ENCODE data around the gene RILPL1.
"Not testable (repeated sequence)": the region's sequence is repeated elsewhere in the genome, so short reads cannot be mapped to it uniquely, and the experiment has no call there.

The RILPL1 gene, protein sequence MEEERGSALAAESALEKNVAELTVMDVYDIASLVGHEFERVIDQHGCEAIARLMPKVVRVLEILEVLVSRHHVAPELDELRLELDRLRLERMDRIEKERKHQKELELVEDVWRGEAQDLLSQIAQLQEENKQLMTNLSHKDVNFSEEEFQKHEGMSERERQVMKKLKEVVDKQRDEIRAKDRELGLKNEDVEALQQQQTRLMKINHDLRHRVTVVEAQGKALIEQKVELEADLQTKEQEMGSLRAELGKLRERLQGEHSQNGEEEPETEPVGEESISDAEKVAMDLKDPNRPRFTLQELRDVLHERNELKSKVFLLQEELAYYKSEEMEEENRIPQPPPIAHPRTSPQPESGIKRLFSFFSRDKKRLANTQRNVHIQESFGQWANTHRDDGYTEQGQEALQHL

DNA sequence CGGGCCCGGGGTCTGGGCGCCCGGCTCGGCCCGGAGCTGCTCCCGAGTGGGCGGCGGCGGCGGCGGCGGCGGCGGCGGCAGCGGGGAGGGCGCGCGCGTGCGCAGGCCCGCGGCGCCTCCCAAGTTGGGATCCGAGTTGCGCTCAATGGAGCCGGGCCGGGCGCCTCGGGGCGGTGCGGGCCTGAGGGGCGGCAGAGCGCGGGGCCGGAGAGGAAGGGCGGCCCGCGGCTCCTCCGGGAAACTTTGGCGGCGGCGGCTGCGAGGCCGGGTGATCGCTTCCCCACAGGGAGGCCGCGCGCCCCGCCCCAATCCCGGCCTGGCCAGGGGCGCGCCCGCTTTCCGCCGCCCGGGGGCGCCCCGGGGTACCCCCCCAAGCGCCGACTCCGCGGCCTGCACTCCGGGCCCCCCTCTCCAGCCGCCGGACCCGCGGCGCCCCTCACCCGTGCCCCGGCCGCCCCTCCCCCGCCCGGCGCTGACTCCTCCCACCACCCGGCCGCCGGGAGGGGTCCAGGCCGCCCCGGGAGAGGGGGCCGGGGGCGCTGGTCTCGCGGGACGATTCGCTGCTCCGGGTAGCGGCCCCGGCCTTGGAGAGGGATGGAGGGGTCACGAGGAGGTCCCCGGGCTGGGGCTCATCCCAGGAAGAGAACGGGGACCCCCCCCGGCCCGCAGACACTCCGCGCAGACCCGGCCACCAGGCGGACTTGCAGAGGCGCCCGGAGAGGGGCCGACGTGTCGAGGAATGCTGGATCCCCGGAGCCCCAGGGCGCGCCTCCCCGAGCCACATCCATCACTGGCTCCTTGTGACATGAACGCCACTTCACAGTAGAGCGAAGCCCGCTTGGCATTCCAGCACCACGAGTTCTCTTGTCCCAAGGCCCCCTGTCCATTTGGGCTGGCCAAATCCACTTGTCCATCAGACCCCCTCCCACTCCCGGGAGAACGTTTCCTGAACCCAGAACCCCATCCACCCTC is at the start of gene RILPL1:
Gene RILPL1 (minus strand): TSS at position 48 of the 972 bp plus-strand sequence. CDS start 237 bp downstream, outside the sequence.
- peak in 1 of 2 donors; percentile 24 for DNase-seq (ENCODE audit: low read depth in 2 of 2)

DNA sequence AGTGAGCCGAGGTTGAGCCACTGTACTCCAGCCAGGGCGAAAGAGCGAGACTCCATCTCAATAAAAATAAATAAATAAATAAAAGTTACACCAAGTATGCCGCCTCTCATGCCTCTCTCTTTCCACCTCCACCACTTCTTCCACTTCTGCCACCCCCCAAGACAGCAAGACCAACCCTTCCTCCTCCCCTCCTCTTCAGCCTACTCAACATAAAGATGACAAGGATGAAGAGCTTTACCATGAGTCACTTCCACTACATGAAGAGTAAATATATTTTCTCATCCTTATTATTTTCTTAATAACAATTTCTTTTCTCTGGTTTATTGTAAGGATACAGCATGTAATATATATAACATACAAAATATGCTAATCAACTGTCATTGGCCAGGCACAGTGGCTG is 47.3 kb upstream of the RILPL1 start:
- DNase-seq (ENCODE audit: low read depth in 2 of 2) = no peak

DNA sequence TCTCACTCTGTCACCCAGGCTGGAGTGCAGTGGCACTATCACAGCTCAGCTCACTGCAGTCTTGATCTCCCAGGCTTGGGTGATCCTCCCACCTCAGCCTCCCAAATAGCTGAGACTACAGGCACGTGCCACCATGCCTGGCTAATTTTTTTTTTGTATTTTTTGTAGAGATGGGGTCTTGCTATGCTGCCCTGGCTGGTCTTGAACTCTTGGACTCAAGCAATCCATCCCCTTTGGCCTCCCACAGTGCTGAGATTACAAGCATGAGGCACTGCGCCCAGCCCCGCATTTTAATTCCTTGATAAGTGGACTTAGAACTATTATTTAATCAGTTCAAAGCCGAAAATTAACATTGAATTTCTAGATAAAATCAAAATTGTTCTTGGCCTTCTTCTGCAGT is 45.3 kb upstream of the RILPL1 start:
- not testable (repeated sequence) for DNase-seq (ENCODE audit: low read depth in 2 of 2)

DNA sequence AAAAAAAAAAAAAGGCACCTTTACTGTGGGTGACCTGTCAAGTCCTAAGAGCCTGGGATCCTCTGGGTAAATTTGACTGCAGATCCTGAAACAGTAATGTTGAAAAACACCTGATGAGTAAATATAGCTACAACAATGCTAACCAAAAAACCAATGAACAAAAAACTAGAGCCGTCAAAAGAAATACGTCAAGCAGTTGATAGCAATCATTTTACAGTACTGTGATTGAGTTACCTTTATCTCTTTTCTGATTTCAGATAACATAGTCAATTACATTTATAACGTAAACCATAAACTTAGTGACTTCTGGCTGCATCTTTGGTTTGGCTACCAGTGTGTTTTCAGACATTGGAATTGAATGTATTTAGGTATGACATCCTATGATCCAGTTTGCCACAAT is 44.7 kb upstream of the RILPL1 start:
- DNase-seq (ENCODE audit: low read depth in 2 of 2) = no peak

DNA sequence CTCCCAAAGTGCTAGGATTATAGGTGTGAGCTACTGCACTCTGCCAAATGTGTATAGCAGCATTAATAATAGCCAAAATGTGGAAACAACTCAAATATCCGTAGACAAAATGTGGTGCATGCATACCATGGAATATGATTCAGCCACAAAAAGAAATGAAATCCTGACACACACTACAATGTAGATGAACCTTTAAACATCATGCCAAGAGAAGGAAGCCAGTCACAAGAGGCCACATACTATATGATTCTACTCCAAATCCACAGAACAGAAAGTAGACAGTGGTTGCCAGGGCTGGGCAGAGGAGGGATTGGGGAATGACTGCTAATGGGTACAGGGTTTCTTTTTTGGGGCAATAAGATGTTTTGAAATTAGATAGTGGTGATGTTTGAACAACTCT is 43.1 kb upstream of the RILPL1 start:
- DNase-seq (ENCODE audit: low read depth in 2 of 2) = no peak

DNA sequence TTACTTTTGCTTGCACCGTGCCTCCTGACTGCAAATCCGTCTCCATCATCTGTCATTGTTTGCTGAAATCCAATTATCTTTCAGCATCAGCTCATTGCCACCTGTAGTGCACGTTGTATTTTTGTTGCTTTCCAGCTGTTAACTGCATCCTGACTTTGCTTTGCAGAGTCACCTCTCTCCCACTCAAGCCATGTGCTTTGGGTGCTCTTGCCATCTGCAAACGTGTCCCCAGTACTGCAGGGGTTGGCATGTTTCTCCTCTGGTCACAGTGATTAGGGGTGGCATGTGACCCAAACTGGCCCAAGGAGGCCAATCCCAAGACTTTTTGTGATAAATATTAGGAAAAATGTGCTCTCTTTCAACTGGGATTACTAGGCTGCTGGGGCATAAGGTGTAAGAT is 40.4 kb upstream of the RILPL1 start:
- no peak for DNase-seq (ENCODE audit: low read depth in 2 of 2)

DNA sequence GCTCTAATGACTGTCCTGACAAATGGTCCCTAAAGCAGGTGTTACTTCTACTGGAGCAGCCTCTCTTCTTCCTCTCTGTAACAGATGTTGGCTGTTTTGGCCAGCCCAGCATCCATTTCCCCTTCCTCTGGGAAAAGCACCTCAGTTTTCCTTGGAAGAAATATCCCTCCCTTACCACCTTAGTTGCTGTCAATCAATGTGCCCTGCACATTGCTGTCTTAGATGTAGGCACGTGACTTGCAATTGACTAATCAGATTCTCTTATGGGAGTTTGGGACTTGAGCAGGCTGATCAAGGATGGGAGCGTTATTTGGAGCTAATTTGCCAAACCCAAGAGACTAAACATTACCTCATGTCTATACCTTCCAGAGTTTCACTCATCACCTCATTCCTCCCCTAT is 38.9 kb upstream of the RILPL1 start:
- DNase-seq (ENCODE audit: low read depth in 2 of 2) = no peak

DNA sequence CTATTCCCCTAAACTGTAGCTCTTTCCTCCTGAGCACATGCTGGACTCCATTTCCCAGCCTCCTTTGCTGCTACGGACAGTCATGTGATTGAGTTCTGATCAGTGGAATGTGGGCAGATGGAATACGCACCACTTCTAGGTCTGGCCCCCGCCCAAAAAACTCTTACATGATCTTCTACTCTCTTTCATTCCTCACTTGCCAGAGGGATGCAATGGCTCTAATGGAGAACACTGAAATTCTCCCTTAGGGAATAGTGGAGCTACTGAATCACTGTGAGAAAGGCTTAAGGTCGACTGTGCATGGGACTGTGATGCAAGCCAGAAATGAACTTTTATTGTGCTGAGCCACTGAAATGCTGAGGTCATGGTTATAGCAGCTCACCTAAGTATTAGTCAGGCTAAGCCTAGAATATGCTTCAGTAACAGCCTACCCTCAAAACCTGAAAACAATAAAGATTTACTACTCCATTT is 37.9 kb upstream of the RILPL1 start:
- no peak for DNase-seq (ENCODE audit: low read depth in 2 of 2)

DNA sequence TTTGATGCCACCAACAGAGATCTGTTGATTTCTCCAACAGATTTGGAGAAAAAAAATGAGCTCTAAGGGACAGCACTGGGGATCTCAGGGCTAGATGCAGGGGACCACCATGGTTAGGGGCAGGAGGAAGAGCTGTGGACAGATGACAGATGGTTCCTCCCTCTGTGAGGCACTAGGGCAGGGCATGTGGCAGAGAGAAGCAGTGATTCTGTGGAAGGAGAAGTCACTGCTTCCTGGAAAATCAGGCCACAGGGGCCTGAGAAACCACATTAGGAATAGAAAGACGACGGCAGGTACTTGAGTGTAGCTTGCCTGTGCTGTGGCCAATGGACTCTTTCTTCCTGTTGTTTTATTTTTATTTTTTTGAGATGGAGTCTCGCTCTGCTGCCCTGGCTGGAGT is 25.9 kb upstream of the RILPL1 start:
- DNase-seq (ENCODE audit: low read depth in 2 of 2) = no peak

DNA sequence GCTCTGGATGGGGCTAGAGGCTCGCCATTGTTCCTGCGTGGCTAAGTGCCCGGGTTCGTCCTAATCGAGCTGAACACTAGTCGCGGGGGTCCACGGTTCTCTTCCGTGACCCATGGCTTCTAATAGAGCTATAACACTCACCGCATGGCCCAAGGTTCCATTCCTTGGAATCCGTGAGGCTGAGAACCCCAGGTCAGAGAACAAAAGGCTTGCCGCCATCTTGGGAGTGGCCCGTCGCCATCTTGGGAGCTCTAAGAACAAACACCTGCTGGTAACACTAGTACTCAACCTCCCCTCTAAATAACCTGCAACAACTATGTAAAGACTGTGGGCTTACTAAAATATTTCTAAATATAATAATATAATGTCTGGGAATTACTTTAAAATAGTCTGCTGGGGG is 25.0 kb upstream of the RILPL1 start:
- not testable (repeated sequence) for DNase-seq (ENCODE audit: low read depth in 2 of 2)

DNA sequence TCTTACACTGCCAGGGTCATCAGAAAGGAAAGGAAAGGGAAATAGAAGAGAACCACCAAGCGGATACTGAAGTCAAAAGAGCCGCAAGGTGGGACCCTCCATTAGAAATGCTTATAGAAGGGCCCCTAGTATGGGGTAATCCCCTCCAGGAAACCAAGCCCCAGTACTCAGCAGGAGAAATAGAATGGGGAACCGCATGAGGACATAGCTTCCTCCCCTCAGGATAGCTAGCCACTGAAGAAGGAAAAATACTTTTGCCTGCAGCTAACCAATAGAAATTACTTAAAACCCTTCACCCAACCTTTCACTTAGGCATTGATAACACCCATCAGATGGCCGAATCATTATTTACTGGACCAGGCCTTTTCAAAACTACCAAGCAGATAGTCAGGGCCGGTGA is 21.3 kb upstream of the RILPL1 start:
- not testable (repeated sequence) for DNase-seq (ENCODE audit: low read depth in 2 of 2)

DNA sequence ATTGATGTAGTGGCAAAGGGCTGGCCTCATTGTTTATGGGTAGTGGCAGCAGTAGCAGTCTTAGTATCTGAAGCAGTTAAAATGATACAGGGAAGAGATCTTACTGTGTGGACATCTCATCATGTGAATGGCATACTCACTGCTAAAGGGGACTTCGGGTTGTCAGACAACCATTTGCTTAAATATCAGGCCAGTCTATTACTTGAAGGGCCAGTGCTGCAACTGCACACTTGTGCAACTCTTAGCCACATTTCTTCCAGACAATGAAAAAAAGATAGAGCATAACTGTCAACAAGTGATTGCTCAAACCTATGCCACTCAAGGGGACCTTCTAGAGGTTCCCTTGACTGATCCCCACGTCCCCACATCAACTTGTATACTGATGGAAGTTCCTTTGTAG is 20.6 kb upstream of the RILPL1 start:
- DNase-seq (ENCODE audit: low read depth in 2 of 2) = not testable (repeated sequence)

DNA sequence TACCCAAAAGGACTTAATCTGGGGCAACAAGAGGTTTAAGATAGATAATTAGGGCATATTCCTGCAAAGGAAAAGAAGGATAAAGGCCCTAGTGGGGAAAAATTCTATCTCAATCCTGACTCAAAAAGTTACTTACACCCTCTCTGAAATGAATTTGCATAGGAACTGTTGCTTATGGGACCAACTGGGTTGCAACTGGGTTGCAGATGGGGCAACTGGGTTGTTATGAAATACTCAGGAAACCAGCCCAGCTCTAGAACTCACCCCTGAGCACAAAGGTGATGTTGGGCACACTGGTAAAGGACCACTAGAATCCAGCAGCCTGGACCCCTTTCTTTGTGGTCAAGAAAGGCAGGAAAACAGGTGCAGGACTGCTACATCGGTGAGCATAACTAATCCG is 17.2 kb upstream of the RILPL1 start:
- no peak for DNase-seq (ENCODE audit: low read depth in 2 of 2)

DNA sequence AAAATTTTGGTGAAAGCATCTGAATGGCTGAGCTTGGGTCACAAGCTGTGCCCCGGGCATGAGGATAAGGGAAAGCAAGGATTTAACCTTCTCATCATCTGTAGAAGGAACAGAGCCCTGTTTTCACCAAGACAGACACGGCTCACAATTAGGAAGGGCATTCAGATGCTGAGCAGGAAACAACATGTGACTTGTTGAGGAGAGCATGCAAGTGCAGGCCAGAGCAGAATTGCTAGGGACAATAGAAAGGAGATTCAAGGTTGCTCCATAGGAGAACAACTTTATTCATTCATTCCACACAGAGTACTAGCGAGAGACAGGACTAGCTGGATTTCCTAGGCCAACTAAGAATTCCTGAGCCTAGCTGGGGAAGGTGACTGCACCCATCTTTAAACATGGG is 14.6 kb upstream of the RILPL1 start:
- DNase-seq (ENCODE audit: low read depth in 2 of 2) = no peak

DNA sequence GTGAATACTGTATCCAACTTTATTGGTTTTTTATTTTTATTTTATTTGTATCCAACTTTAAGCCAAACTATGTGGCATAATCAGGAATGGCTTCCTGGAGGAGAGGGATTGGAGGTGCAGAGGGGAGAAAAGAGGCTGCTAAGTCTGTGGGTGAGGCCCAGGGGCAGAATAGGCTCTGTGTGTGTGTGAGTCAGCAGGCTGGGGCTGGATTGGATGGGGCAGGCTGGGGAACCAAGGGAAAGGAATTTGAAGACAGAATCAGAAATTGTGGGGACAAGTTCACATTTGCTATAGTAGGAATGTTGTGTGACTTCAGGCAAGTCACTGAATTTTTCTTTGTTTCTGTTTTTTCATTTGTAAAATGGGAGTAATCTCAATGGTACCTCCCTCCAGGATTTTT is 12.8 kb upstream of the RILPL1 start:
- no peak for DNase-seq (ENCODE audit: low read depth in 2 of 2)

DNA sequence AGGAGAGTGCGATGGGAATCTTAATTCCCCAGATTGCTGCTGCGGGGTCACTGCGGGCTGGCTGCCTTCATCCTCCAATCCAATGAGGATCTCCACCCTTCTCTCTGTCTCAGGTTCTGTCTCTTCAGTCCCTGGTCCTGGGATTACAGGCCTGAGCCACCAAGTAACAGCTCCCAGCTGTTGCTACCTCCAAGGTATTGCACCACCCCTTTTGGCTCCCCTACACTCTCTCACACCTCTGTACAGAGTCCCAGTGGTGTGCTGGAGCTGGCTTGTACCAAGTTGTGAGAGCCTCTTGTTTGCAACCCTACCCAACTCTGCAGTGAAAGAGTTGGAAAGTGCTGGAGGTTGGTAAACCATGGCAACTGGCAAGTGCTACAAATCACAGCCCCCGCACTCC is 10.0 kb upstream of the RILPL1 start:
- DNase-seq (ENCODE audit: low read depth in 2 of 2) = no peak

DNA sequence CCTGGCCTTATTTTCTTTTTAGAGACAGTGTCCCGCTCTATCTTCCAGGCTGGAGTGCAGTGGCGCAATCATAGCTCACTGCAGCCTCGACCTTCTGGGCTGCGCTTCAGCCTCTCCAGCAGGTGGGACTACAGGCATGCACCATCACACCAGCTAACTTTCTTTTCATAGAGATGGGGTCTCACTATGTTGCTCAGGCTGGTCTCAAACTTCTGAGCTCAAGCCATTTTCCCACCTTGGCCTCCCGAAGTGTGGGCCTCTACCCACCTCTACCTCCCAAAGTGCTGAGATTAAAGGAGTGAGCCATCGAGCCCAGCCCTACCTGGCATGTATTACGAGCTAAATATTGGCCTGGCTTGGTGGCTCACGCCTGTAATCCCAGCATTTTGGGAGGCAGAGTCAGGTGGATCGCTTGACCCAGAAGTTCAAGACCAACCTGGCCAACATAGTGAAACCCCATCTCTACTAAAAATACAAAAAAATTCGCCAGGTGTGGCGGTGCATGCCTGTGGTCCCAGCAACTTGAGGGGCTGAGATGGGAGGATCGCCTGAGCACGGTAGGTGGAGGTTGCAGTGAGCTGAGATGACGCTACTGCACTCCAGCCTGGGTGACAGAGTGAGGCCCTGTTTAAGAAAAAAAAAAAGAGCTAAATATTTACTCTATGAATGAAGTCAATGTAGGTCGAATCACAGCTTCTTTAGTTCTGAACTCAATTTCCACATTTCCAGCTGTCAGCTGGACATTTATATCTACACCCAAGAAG is 7.6 kb upstream of the RILPL1 start:
- DNase-seq (ENCODE audit: low read depth in 2 of 2) = no peak

DNA sequence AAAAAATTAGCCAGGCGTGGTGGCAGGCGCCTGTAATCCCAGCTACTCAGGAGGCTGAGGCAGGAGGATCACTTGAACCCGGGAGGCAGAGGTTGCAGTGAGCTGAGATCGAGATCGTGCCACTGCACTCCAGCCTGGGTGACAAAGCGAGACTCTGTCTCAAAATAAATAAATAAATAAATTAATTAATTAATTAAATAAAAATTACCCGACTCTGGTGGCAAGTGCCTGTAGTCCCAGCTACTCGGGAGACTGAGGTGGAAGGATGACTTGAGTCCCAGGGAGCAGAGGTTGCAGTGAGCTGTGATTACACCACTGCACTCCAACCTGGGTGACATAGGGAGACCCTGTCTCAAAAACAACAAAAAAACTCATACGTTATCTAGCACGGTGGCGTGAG is 2.4 kb upstream of the RILPL1 start:
- DNase-seq (ENCODE audit: low read depth in 2 of 2) = not testable (repeated sequence)

DNA sequence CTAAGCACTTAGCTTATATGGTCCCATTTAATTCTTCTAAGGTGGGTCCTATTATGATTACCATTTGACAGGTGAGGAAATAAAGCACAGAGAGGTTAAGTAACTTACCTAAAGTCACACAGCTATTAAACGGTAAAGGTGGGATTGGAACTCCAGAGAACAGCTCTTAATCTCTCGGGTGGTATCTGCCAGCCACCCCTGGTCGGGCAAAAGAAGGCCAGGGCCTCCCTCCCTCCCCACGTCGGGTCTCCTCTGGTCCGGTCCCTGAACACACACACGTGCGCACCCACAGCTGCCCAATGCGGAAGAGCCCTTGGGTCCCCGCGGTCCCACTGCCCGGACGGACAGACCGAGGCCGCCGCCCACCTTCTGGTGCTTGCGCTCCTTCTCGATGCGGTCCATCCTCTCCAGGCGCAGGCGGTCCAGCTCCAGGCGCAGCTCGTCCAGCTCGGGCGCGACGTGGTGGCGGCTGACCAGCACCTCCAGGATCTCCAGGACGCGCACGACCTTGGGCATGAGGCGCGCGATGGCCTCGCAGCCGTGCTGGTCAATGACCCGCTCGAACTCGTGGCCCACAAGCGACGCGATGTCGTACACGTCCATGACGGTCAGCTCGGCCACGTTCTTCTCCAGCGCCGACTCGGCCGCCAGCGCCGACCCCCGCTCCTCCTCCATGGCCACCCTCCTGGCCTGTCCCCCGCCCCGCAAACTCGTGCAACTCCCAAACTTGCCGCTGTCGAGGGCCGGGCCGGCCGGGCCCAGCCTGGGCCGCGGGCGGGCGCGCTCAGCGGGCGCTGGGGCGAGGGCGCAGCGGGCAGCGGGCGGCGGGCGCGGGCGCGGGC is 490 bp downstream of the RILPL1 start:
- no peak for DNase-seq (ENCODE audit: low read depth in 2 of 2)

DNA sequence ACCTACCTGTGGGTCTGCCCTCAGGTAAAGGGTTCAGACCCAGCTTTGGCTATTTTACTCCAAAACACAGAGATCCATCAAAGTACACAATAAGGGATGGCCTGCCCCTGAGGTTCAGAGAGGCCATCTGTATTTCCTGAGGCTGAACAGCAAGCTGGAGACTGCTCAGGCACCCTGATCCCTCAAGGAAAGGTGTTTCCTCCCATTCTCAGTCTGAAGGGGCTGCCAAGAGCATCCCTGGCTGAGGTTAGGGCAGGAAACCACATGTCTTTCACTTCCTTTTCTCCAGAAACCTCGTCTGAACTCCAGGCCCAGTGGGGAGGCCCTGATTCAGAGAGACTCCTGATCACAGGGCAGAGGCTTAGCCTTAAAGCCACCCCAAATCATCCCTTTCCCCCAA is 1.5 kb downstream of the RILPL1 start:
- DNase-seq (ENCODE audit: low read depth in 2 of 2) = no peak

DNA sequence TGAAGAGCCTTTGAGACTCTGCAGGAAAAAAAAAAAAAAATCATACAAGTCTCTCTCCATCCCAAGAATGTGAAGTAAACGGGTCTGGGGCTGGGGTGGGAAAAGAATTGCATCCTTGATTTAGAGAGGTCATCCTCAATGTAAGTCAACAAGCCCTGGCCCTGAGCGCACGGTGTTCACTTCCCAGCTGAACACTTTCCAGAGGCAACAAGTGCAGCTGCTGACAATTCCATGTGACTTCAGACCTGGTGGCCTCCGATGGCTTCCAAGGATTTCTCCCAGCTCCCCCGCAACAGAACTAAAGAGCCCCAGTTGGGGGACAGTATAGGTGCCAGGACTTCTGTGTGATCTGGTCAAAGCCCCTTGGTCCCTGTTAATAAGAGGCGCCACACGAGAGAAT is 2.4 kb downstream of the RILPL1 start:
- DNase-seq (ENCODE audit: low read depth in 2 of 2) = no peak
